ENCODE measurements around the gene KDR. TPM values are rescaled to one million over a fixed set of nuclear protein-coding genes. Genes with fewer than 3 reads are reported as not detected.

Gene KDR
- 5.3 and 6.9 TPM in 2 replicates for total RNA-seq

DNA sequence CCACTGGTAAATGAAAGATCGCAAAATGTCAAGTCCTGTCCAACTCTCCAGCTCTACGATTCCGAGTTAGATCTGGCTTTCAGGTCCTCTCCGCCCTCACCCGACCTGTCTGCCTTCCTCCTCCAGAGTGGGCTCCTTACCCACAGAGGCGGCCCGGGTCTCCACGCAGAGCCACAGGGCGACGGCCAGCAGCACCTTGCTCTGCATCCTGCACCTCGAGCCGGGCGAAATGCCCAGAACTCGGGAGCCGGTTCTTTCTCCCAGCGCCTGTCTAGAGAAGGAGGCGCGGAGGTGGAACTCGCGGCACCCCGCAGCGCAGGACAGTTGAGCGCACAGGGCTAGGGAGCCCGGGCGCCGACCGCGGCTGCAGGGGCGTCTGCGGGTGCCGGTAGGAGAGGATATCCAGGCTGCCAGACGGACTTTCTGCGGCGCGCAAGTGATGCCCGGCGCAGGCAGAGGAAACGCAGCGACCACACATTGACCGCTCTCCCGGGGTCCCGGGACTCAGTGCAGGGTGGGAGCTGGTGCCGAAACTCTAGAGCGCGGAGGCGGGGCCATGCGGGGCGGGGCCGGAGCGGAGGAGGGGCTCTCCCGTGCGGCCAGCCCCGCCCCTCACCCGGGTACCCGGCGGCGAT lies at the start of gene KDR:
KDR (minus strand) TSS at position 509 of the 635 bp plus-strand sequence; CDS start at position 207, 302 bp downstream.

Other genes with a start within 250 kb of the KDR start
- gene SRD5A3, start 220.6 kb upstream of the KDR start, total RNA-seq: 15.0 and 17.4 TPM in 2 replicates

All from cardiac ventricle fibroblast (primary cell).